HepG2 (cell line): ENCODE data around the gene DYDC2. TPM values are rescaled to one million over a fixed set of nuclear protein-coding genes. Genes with fewer than 3 reads are reported as not detected.
A peak's percentile ranks its signal among the peaks of the same experiment; 100 is the strongest.

Experiments used
- DNMT1 ChIP-seq: sonication (generic); formaldehyde crosslinking; IDR thresholded peaks from 2 replicates; pipeline ENCODE4 v1.5.1; 2020; ENCODE audit warnings: mild to moderate bottlenecking, missing genetic modification reagents
- ETV5 ChIP-seq: IDR thresholded peaks from 2 replicates; pipeline ENCODE4 v1.6.1; 2018; ENCODE audit warnings: missing biosample characterization, missing genetic modification reagents, inconsistent platforms, borderline replicate concordance
- HOXA3 ChIP-seq: sonication (generic); formaldehyde crosslinking; IDR thresholded peaks from 2 replicates; pipeline ENCODE4 v1.5.0; 2020; ENCODE audit warnings: missing genetic modification reagents
- TFDP2 ChIP-seq: sonication (generic); formaldehyde crosslinking; IDR thresholded peaks from 2 replicates; pipeline ENCODE4 v1.4.0; 2020; ENCODE audit warnings: missing genetic modification reagents
- ZEB1 ChIP-seq: IDR thresholded peaks from 2 replicates; pipeline ENCODE4 v1.6.1; 2012; ENCODE audit warnings: mild to moderate bottlenecking, low read depth, inconsistent platforms; ENCODE audit not compliant: insufficient replicate concordance
- ZGPAT ChIP-seq: IDR thresholded peaks from 2 replicates; pipeline ENCODE4 v1.6.1; 2016; ENCODE audit warnings: mild to moderate bottlenecking
- ZHX1 ChIP-seq: sonication (generic); formaldehyde crosslinking; IDR thresholded peaks from 2 replicates; pipeline ENCODE4 v1.8.1; 2022; ENCODE audit warnings: low read depth, mild to moderate bottlenecking, missing genetic modification reagents
- ZNF503 ChIP-seq: sonication (generic); formaldehyde crosslinking; IDR thresholded peaks from 2 replicates; pipeline ENCODE4 v1.4.0; 2020; ENCODE audit warnings: missing genetic modification reagents
- ZNF512B ChIP-seq: sonication (generic); formaldehyde crosslinking; IDR thresholded peaks from 2 replicates; pipeline ENCODE4 v1.5.1; 2020; ENCODE audit warnings: missing genetic modification reagents, mild to moderate bottlenecking, borderline replicate concordance
- ZNF709 ChIP-seq: sonication (generic); formaldehyde crosslinking; IDR thresholded peaks from 2 replicates; pipeline ENCODE4 v1.5.0; 2020; ENCODE audit warnings: mild to moderate bottlenecking, missing genetic modification reagents
- ZSCAN21 ChIP-seq: sonication (generic); formaldehyde crosslinking; IDR thresholded peaks from 2 replicates; pipeline ENCODE4 v1.8.0; 2022; ENCODE audit warnings: mild to moderate bottlenecking, missing genetic modification reagents, moderate library complexity, borderline replicate concordance
- polyA plus RNA-seq, 8 experiments: library from polyadenylated mRNA; depleted of rRNA in 3 of 8; stranded (reverse) in 7 of 8; unstranded in 1 of 8; fragments of >200 nt; fragmentation: Illumina TruSeq in 4 of 8; extraction: Trizol in 4 of 8; gene quantifications; 2 replicates each; pipeline versions ENCODE4 v1.2.1 to v1.2.3, GENCODE V29; 2011 to 2016; ENCODE audit warnings: low read depth in 4 of 8, missing spikeins in 1 of 8, mixed read lengths in 1 of 8; ENCODE audit not compliant: insufficient read depth in 1 of 8
- total RNA-seq, 5 experiments: library from RNA; depleted of rRNA; stranded (reverse); fragments of >200 nt; fragmentation: Illumina TruSeq; extraction: Trizol; gene quantifications; 2 replicates each; pipeline ENCODE4 v1.2.3, GENCODE V29; 2016; ENCODE audit warnings: low read depth in 1 of 5
- TF ChIP-seq, protein P1 (sequence below): IDR thresholded peaks from 2 replicates; pipeline ENCODE4 v1.6.1; 2016; ENCODE audit warnings: missing compliant biosample characterization, missing genetic modification reagents, borderline replicate concordance
- TF ChIP-seq, protein P2 (sequence below): sonication (generic); formaldehyde crosslinking; IDR thresholded peaks from 2 replicates; pipeline ENCODE4 v1.8.1; 2023; ENCODE audit warnings: mild to moderate bottlenecking, inconsistent platforms, moderate library complexity, missing genetic modification reagents, borderline replicate concordance

DYDC2 gene
- total and polyA plus RNA-seq, 2 of the 13 experiments (the other 11 are each of a cell fraction or from before 2014, with no cell fraction given): 0.98 to 2.3 TPM

DNA sequence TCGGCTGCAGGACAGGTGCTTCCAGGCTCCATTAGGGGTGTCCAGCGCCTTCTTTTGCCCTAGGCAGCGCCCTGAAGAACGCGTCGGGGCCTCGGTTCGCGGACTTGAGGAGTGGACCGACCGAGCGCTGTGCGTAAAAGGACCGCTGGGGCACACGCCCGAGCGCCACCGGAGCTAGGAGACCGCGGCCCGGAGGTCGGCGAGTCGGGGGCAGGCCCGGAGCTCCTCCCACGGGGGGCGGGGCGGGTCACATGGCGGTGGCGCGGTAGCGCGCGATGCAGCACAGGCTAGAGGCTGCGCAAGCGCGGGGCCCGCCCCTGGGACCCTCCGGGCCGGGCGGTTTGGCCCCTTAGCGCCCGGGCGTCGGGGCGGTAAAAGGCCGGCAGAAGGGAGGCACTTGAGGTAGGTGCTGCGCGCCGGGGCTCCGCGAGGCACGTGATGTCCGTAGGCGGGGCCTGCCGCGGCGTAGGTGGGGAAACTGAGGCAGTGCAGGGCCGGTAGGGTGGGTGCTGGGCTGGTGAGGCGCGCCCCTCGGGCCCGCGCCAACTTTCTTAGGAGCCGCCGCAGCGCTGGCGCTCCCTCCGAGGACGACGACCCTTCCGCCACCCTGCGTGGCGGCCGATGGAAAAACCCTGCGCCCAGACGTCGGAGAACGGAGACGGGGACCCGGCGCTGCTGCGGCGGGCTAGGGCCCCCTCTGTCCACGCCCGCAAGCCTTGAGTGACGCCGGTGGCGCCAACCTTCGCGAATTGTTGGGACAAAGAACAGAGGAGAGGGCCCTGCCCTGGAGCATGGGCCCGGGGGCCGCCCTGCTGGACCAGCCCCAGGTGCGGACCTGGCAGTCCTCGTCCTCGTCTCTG, 51.9 kb downstream of the DYDC2 start, which contains the start of gene PRXL2A (continued):
- TF ChIP-seq ZNF512B (CRISPR knock-in tag) (no peak), HOXA3 (CRISPR knock-in tag) (peak; percentile 71), ETV5 (CRISPR knock-in tag) (peak; percentile 56; the same call in 1 of the 2 replicates), DNMT1 (no peak), ZEB1 (no peak), ZNF503 (CRISPR knock-in tag) (peak; percentile 62; the same call in 1 of the 2 replicates), ZHX1 (CRISPR knock-in tag) (0 out of 2 replicates have a peak, but pooled peaks have one; percentile 27), ZGPAT (peak; percentile 85), TFDP2 (CRISPR knock-in tag) (peak; percentile 61; the same call in 1 of the 2 replicates), ZNF709 (peak; percentile 50; the same call in 1 of the 2 replicates), ZSCAN21 (peak; percentile 59)
- TF ChIP-seq, protein P1, sequence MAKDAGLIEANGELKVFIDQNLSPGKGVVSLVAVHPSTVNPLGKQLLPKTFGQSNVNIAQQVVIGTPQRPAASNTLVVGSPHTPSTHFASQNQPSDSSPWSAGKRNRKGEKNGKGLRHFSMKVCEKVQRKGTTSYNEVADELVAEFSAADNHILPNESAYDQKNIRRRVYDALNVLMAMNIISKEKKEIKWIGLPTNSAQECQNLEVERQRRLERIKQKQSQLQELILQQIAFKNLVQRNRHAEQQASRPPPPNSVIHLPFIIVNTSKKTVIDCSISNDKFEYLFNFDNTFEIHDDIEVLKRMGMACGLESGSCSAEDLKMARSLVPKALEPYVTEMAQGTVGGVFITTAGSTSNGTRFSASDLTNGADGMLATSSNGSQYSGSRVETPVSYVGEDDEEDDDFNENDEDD (CRISPR knock-in tag): peak; percentile 77; the same call in 1 of the 2 replicates
- TF ChIP-seq, protein P2, sequence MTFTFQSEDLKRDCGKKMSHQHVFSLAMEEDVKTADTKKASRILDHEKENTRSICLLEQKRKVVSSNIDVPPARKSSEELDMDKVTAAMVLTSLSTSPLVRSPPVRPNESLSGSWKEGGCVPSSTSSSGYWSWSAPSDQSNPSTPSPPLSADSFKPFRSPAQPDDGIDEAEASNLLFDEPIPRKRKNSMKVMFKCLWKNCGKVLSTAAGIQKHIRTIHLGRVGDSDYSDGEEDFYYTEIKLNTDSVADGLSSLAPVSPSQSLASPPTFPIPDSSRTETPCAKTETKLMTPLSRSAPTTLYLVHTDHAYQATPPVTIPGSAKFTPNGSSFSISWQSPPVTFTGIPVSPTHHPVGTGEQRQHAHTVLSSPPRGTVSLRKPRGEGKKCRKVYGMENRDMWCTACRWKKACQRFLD: 0 out of 2 replicates have a peak, but pooled peaks have one; percentile 63
